Measurements from ENCODE around the gene SBF2.

SBF2 gene

DNA sequence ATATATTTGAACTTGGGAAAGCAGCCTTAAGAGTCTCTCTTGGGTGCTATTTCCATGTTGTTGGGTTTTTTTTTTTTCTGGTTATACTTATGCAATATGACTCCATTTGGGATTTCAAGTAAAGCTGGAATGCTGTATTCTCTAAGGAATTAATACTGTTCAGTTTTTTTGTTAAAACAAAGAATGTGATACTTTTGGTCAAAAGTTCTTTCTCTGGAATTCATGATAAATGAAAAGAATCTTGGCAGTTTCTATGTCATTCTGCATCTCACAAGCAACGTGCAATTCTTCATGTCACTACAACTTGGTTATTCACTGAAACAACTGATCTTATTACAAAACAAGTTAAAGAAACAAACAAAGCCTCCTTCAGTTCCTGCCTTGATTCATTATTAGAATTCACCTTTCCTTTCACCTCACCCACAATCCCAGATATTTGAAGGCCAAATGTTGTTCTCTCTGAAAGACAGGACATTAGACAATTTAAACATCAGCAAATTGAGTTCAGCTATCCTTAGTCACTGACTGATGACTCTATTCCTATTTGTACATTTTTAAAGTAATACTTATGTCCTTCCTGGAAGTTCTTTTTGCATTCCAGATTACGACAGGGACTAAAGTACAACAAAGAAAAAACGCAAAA lies 176.2 kb downstream of the SBF2 start:
- Histone ChIP-seq H3K4me1 (ENCODE audit: insufficient read depth, low read length) (no peaks in the 10 kb centered on the region), H3K4me2 (ENCODE audit: insufficient read depth, low read length) (no peak overlapping the region), H3K27me3 (ENCODE audit: insufficient read depth, low read length, poor library complexity) (no peaks in the 10 kb centered on the region), H4K20me1 (ENCODE audit: insufficient read depth, low read length) (no peaks in the 10 kb centered on the region), H3K27ac (ENCODE audit: low read length) (no peak overlapping the region), H3K9me3 (ENCODE audit: insufficient read depth, low read length, severe bottlenecking) (peaks cover 3% of the 10 kb centered on the region), H2AFZ (ENCODE audit: low read depth, low read length) (no peak overlapping the region), H3K36me3 (ENCODE audit: insufficient read depth, low read length) (no peaks in the 10 kb centered on the region), H3K4me3 (ENCODE audit: low read depth in 1 of 2, low read length in 2 of 2) (no peak overlapping the region), H3K9ac (ENCODE audit: low read depth, low read length) (no peak overlapping the region), H3K79me2 (ENCODE audit: insufficient read depth, low read length) (no peaks in the 10 kb centered on the region)
- no peak for DNase-seq
- ATAC-seq (ENCODE audit: insufficient read depth, low read depth): no peak
- no peak for TF ChIP-seq EZH2 (IDR thresholded peaks at IDR 0.05; ENCODE audit: borderline replicate concordance, low read depth, low read length, severe bottlenecking)
- TF ChIP-seq, protein P1, sequence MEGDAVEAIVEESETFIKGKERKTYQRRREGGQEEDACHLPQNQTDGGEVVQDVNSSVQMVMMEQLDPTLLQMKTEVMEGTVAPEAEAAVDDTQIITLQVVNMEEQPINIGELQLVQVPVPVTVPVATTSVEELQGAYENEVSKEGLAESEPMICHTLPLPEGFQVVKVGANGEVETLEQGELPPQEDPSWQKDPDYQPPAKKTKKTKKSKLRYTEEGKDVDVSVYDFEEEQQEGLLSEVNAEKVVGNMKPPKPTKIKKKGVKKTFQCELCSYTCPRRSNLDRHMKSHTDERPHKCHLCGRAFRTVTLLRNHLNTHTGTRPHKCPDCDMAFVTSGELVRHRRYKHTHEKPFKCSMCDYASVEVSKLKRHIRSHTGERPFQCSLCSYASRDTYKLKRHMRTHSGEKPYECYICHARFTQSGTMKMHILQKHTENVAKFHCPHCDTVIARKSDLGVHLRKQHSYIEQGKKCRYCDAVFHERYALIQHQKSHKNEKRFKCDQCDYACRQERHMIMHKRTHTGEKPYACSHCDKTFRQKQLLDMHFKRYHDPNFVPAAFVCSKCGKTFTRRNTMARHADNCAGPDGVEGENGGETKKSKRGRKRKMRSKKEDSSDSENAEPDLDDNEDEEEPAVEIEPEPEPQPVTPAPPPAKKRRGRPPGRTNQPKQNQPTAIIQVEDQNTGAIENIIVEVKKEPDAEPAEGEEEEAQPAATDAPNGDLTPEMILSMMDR (IDR thresholded peaks at IDR 0.05; ENCODE audit: borderline replicate concordance, extremely low read depth, low read length, poor library complexity, severe bottlenecking): no peak

DNA sequence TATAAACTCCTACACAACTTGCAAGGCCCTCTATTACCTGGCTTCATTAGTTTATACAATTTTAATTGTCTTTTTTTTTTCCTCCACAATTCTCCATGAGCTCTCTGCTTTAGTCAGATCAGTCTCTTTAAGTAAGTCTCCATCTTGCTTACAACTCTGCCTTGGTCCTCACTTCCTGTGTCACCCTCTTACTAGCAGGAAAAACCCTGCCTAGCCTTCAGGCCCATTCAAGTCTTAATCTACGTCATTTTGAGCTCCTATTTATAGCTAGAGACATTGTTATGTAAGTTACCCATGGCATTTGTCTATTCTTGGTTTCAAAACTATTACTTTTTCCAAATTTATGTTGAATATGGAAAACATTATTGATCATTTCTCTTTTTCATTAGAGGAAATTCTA lies 177.4 kb downstream of the SBF2 start:
- DNase-seq (no peak), ATAC-seq (ENCODE audit: insufficient read depth, low read depth) (no peak)
- TF ChIP-seq, protein P1 (IDR thresholded peaks at IDR 0.05; ENCODE audit: borderline replicate concordance, extremely low read depth, low read length, poor library complexity, severe bottlenecking): no peak
- TF ChIP-seq EZH2 (IDR thresholded peaks at IDR 0.05; ENCODE audit: borderline replicate concordance, low read depth, low read length, severe bottlenecking): no peak
- Histone ChIP-seq H3K79me2 (ENCODE audit: insufficient read depth, low read length) (no peaks in the 10 kb centered on the region), H2AFZ (ENCODE audit: low read depth, low read length) (no peak overlapping the region), H3K4me1 (ENCODE audit: insufficient read depth, low read length) (no peaks in the 10 kb centered on the region), H3K36me3 (ENCODE audit: insufficient read depth, low read length) (no peaks in the 10 kb centered on the region), H3K4me2 (ENCODE audit: insufficient read depth, low read length) (no peak overlapping the region), H3K9me3 (ENCODE audit: insufficient read depth, low read length, severe bottlenecking) (peaks cover 3% of the 10 kb centered on the region), H3K27ac (ENCODE audit: low read length) (no peak overlapping the region), H3K4me3 (ENCODE audit: low read depth in 1 of 2, low read length in 2 of 2) (no peak overlapping the region), H4K20me1 (ENCODE audit: insufficient read depth, low read length) (no peaks in the 10 kb centered on the region), H3K9ac (ENCODE audit: low read depth, low read length) (no peak overlapping the region), H3K27me3 (ENCODE audit: insufficient read depth, low read length, poor library complexity) (no peaks in the 10 kb centered on the region)

DNA sequence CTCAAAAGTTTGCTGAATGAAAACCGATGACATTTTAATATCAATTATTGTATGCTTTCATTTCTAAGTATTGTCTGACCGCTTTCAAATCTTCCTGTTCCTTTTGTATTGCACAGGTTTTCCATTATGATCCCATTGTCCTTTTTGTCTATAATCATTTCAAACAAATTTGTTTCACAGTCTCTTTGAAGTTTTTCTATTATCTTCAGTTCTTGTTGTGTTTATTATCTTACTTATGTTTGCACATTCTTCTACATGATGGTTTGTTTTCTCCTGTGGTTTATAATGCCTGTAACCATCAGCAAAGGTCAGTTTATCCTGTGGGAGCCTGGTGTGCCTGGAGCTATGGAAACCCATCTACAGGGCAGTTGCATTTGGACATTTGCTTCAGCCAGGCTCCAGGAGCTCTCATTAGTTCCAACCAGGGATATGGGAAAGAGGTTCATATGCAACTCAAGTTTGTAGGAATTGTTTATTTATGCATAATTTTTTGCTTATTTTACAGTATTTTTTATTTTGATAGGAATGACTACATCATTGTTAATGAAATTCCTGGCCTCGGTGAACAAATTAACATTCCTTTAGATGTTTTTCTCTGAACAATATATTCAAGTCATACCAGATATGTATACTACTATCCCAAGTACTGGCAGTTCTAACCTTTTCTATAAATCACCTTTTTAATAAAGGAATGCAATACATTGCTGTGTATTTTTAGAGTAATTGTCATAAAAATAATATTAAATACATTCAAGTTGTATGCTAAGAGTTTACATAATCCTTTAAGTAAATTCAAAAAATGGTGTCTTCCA lies 179.2 kb downstream of the SBF2 start:
- Histone ChIP-seq H3K27me3 (ENCODE audit: insufficient read depth, low read length, poor library complexity) (no peaks in the 10 kb centered on the region), H3K9me3 (ENCODE audit: insufficient read depth, low read length, severe bottlenecking) (peaks cover 3% of the 10 kb centered on the region), H2AFZ (ENCODE audit: low read depth, low read length) (no peak overlapping the region), H4K20me1 (ENCODE audit: insufficient read depth, low read length) (no peaks in the 10 kb centered on the region), H3K4me1 (ENCODE audit: insufficient read depth, low read length) (no peaks in the 10 kb centered on the region), H3K79me2 (ENCODE audit: insufficient read depth, low read length) (no peaks in the 10 kb centered on the region), H3K4me2 (ENCODE audit: insufficient read depth, low read length) (no peak overlapping the region), H3K27ac (ENCODE audit: low read length) (no peak overlapping the region), H3K9ac (ENCODE audit: low read depth, low read length) (no peak overlapping the region), H3K36me3 (ENCODE audit: insufficient read depth, low read length) (no peaks in the 10 kb centered on the region), H3K4me3 (ENCODE audit: low read depth in 1 of 2, low read length in 2 of 2) (no peak overlapping the region)
- ATAC-seq (ENCODE audit: insufficient read depth, low read depth): no peak
- TF ChIP-seq, protein P1 (IDR thresholded peaks at IDR 0.05; ENCODE audit: borderline replicate concordance, extremely low read depth, low read length, poor library complexity, severe bottlenecking): no peak
- TF ChIP-seq EZH2 (IDR thresholded peaks at IDR 0.05; ENCODE audit: borderline replicate concordance, low read depth, low read length, severe bottlenecking): no peak
- no peak for DNase-seq
